Adipose tissue (tissue), 3 donors: ENCODE data around the gene SPRTN. TPM values are rescaled to one million over a fixed set of nuclear protein-coding genes. Genes with fewer than 3 reads are reported as not detected.

Experiments used
- H3K27ac ChIP-seq: one replicate; pipeline ENCODE4 v1.5.1; 2013; ENCODE audit warnings: low read depth, low read length
- WGBS, 3 donors: extraction: QIAGEN DNeasy Blood & Tissue Kit; methylation state at CpG; one replicate each; pipeline ENCODE4 v1.1.7; 2013; 5-methylcytosine and 5-hydroxymethylcytosine counted together
- polyA plus RNA-seq, 3 donors: library from polyadenylated mRNA; stranded (reverse); fragments of 200-250 nt; gene quantifications; one replicate each; pipeline ENCODE4 v1.2.3, GENCODE V29; 2013
- donor health status: healthy with polysubstance abuse.
- donor health status: Bipolar disorder and iron deficiency.
- donor health status: healthy.

The SPRTN gene
- 1 to 10 TPM; 1.5 to 6.3 (median 4.1) TPM for polyA plus RNA-seq

- 0 to 1% (median 1%) methylated on average over 43 of the region's 43 CpGs for WGBS, 3 donors
- H3K27ac ChIP-seq, result peak within 1 kb of the TSS; percentile 53
Observed at GRCh38 chr1:231338270-231339128, at the start of gene SPRTN. TSS of gene SPRTN (plus strand) at chr1:231338293. CDS start at chr1:231338384, 91 bp downstream.

- H3K27ac ChIP-seq, result no peak overlapping the region
- 54 to 95% (median 93%) methylated on average over 4 of the region's 4 CpGs for WGBS, 3 donors
Observed at GRCh38 chr1:231295938-231296337, 42.2 kb upstream of the SPRTN start.

GRCh38 chr1:231301990-231302389 is 36.1 kb upstream of the SPRTN start:
- 93 to 98% (median 95%) methylated on average over 3 of the region's 3 CpGs for WGBS, 3 donors
- no peak overlapping the region for H3K27ac ChIP-seq

- 92 to 97% (median 94%) methylated on average over 10 of the region's 10 CpGs for WGBS, 3 donors
- H3K27ac ChIP-seq, result no peak overlapping the region
Observed at GRCh38 chr1:231310391-231310934, 27.6 kb upstream of the SPRTN start.

- 78 to 84% (median 79%) methylated on average over 8 of the region's 8 CpGs for WGBS, 3 donors
- no peak overlapping the region for H3K27ac ChIP-seq
Observed at GRCh38 chr1:231311720-231312431, 26.2 kb upstream of the SPRTN start.

GRCh38 chr1:231312432-231312788 is 25.7 kb upstream of the SPRTN start:
- 89 to 97% (median 95%) methylated on average over 5 of the region's 5 CpGs for WGBS, 3 donors
- H3K27ac ChIP-seq, result no peak overlapping the region

GRCh38 chr1:231313661-231314060 is 24.4 kb upstream of the SPRTN start:
- H3K27ac ChIP-seq, result no peak overlapping the region
- whole genome bisulfite sequencing, 3 donors, result 75 to 92% (median 87%) methylated on average over 4 of the region's 4 CpGs

GRCh38 chr1:231315887-231316286 is 22.2 kb upstream of the SPRTN start:
- WGBS, 3 donors, result 31 to 39% (median 38%) methylated on average over 11 of the region's 11 CpGs
- H3K27ac ChIP-seq, result no peak overlapping the region

GRCh38 chr1:231317306-231318014 is 20.6 kb upstream of the SPRTN start:
- H3K27ac ChIP-seq, result no peak overlapping the region
- 95 to 96% (median 96%) methylated on average over 41 to 44 of the region's 44 CpGs for WGBS, 3 donors

GRCh38 chr1:231318015-231318355 is 20.1 kb upstream of the SPRTN start:
- WGBS, 3 donors, result 94 to 97% (median 96%) methylated on average over 15 of the region's 15 CpGs

GRCh38 chr1:231318568-231318967 is 19.5 kb upstream of the SPRTN start:
- no peak overlapping the region for H3K27ac ChIP-seq
- WGBS, 3 donors, result 88 to 95% (median 89%) methylated on average over 4 of the region's 4 CpGs

More at GRCh38 chr1:231318015-231318355, 20.1 kb upstream of the SPRTN start:
- H3K27ac ChIP-seq, result no peak overlapping the region

GRCh38 chr1:231319080-231319479 is 19.0 kb upstream of the SPRTN start:
- WGBS, 3 donors, result 87 to 94% (median 93%) methylated on average over 9 of the region's 9 CpGs
- H3K27ac ChIP-seq, result no peak overlapping the region

- 76 to 83% (median 81%) methylated on average over 7 of the region's 7 CpGs for WGBS, 3 donors
- H3K27ac ChIP-seq, result no peak overlapping the region
Observed at GRCh38 chr1:231322880-231323530, 15.1 kb upstream of the SPRTN start.

- H3K27ac ChIP-seq, result no peak overlapping the region
- 83 to 85% (median 84%) methylated on average over 5 of the region's 5 CpGs for WGBS, 3 donors
Observed at GRCh38 chr1:231324660-231325059, 13.4 kb upstream of the SPRTN start.

GRCh38 chr1:231326248-231326647 is 11.8 kb upstream of the SPRTN start:
- no peak overlapping the region for H3K27ac ChIP-seq
- WGBS, 3 donors, result 26 to 87% (median 86%) methylated on average over 1 of the region's 1 CpG

GRCh38 chr1:231327617-231328016 is 10.5 kb upstream of the SPRTN start:
- 82 to 86% (median 85%) methylated on average over 5 of the region's 5 CpGs for WGBS, 3 donors
- no peak overlapping the region for H3K27ac ChIP-seq

GRCh38 chr1:231329483-231329882 is 8.6 kb upstream of the SPRTN start:
- no peak overlapping the region for H3K27ac ChIP-seq
- WGBS, 3 donors, result 93 to 97% (median 94%) methylated on average over 7 of the region's 7 CpGs

GRCh38 chr1:231332761-231333160 is 5.3 kb upstream of the SPRTN start:
- no peak overlapping the region for H3K27ac ChIP-seq

More at GRCh38 chr1:231332761-231333160, 5.3 kb upstream of the SPRTN start:
- 79 to 97% (median 93%) methylated on average over 1 of the region's 1 CpG for WGBS, 3 donors
